GM15510 (cell line): Measurements from ENCODE around the gene SLC44A2.

Source experiments
- POLR2A ChIP-seq: IDR thresholded peaks from 3 replicates; pipeline ENCODE4 v1.6.1; 2011; ENCODE audit warnings: borderline replicate concordance; ENCODE audit not compliant: insufficient read length; ENCODE audit errors: extremely low read depth

The SLC44A2 gene

DNA sequence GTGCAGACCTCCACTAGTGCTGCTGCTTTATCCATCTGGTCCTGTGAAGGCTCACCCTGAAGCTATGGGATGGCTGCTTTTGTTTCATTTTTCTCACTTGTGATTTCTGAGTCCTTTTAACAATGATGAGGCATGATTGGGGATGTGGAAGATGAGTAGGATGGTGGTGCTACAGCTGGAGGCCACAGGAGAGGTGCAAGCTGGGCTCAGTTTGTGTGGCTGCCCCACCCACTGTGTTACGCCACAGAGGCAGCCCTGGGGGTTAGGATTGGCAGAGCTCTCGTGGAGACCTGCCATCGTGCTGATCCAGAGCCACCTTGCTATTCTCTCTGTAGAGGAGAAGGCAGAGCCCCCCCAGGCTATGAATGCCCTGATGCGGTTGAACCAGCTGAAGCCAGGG is 56.3 kb downstream of the SLC44A2 start:
- TF ChIP-seq POLR2A: no peak

DNA sequence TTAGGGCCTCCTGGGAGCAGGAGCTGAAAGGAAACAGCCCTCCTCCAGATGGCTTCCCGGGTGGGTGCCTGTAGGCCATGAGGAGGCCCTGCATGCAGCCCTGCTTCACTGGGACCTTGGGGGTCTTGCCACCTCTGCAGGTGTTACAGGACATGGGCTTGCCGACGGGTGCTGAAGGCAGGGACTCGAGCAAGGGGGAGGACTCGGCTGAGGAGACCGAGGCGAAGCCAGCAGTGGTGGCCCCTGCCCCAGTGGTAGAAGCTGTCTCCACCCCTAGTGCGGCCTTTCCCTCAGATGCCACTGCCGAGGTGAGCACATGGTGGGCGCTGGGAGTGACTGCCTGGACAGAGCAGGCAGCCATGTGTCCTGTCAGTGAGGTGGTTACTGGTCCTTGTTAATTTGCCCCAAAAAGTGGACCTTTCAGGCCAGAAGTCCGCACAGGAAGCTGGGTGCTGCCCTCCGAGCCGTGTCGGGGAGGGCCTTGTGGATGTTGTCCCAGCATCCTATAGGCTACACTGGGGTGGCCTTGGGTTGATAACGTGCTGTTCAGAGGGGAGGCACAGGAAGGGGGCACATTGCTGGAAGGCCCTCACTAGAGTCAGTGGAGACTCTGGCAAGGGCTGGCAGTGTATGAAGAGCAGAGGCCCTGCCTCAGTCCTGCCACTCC is 57.2 kb downstream of the SLC44A2 start:
- TF ChIP-seq POLR2A: no peak

DNA sequence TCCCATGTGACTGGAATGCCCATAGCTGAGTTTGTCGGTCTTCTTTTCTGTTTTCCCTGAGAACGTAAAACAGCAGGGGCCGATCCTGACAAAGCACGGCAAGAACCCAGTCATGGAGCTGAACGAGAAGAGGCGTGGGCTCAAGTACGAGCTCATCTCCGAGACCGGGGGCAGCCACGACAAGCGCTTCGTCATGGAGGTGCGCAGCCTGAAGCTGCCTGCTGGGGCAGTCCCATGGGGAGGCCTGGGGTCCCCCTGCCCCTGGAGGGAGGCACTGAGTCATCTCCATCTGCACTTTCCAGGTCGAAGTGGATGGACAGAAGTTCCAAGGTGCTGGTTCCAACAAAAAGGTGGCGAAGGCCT is 57.7 kb downstream of the SLC44A2 start:
- no peak for TF ChIP-seq POLR2A

- TF ChIP-seq POLR2A: no peak
These were observed 58.2 kb downstream of the SLC44A2 start for GRCh38 chr19:10683582-10683981.

- TF ChIP-seq POLR2A: no peak
These were observed 59.9 kb downstream of the SLC44A2 start for GRCh38 chr19:10685210-10685609.

DNA sequence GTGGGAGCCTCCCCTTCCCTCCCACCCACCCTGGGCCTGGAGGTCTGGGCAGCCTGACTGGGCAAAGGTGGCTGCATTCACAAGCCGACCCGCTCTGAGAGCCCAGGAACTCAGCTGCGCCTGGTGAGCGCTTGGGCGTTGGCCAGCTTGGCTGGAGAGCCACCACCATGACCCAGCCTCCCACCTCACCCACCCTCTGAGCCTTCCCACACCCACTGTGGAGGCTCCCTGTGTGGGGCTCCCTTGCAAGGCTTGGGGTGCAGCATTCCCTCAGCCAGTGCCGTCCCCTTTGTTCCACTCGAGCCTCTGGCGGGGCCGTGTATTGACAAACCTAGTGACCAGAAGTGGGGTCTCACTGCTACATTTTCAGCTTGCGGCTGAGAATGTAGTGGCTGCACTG is 60.8 kb downstream of the SLC44A2 start:
- no peak for TF ChIP-seq POLR2A

- no peak for TF ChIP-seq POLR2A
These were observed 61.5 kb downstream of the SLC44A2 start for GRCh38 chr19:10686661-10687517.

DNA sequence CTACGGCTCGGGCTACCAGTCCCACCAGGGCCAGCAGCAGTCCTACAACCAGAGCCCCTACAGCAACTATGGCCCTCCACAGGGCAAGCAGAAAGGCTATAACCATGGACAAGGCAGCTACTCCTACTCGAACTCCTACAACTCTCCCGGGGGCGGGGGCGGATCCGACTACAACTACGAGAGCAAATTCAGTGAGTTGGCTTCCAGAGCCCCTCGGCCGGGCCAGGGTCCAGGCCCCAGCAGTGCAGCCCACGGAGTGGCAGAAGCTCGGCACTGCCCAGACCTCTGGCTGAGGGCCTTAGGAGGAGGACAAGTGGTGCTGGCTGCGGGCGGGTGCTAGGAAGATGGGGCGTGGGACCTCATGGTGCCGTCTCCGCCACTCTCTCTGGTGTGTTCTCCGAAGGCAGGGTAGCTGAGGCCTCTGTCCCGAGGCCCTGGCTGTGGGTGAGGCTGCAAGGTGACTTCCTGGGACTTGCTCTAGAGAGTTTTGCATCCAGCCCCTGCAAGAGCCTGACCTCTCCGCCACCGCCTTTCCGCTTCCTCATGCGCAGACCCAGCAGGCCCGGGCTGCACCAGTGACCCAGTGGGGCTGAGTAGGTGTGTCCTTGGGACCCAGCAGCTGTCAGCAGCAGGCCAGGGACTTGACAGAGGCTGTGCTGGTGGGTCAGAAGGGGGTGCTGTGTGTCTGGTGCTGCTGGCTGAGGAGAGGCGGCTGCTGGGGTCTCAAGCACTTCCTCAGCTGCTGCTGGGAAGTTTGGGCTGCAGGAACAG is 62.4 kb downstream of the SLC44A2 start:
- no peak for TF ChIP-seq POLR2A

DNA sequence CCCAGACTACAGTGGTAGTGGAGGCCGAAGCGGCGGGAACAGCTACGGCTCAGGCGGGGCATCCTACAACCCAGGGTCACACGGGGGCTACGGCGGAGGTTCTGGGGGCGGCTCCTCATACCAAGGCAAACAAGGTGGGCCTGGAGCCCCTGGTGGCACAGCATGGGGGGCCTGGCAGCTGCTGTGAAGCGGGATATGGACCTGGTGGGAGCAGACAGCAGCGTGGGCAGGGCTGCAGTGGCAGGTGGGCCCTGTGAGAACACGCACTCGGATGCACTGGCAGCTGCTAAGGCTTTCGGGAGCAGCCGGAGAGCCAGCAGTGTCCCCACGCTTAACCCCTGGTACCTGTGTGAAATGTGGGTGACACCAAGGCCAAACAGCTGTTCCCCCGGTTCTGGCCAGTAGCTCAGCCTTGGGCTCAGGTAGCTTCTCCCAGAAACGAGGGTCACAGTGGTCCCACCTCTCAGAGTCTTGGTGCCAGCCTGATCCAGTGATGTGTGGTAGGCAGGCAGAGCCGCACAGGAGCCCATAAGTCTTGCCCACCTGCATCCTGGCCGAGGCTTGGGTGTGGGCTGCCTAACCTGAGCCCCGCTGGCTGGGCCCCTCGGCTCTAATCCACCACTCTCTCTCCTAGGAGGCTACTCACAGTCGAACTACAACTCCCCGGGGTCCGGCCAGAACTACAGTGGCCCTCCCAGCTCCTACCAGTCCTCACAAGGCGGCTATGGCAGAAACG is 63.4 kb downstream of the SLC44A2 start:
- peak; percentile 19 for TF ChIP-seq POLR2A

DNA sequence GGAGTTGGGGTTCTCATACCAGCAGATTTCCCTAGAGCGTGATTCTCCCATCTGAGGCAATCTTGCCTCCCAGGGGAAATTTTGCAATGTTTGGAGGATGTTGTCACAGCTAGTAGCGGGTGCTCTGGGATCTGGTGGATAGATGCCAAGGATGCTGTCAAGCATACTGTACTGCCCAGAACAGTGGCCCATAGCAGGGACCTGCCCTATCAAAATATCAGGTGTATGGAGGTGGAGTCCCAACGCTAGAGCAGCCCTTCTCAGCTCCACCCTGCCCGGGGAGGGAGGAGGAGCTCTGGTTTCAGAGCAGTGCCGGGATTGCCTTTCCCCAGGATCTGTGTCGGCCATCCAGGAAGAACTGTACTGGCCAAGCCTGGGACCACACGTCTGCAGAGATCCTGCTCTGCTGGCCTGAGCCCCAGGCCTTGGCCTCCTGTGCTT is 65.0 kb downstream of the SLC44A2 start:
- no peak for TF ChIP-seq POLR2A

DNA sequence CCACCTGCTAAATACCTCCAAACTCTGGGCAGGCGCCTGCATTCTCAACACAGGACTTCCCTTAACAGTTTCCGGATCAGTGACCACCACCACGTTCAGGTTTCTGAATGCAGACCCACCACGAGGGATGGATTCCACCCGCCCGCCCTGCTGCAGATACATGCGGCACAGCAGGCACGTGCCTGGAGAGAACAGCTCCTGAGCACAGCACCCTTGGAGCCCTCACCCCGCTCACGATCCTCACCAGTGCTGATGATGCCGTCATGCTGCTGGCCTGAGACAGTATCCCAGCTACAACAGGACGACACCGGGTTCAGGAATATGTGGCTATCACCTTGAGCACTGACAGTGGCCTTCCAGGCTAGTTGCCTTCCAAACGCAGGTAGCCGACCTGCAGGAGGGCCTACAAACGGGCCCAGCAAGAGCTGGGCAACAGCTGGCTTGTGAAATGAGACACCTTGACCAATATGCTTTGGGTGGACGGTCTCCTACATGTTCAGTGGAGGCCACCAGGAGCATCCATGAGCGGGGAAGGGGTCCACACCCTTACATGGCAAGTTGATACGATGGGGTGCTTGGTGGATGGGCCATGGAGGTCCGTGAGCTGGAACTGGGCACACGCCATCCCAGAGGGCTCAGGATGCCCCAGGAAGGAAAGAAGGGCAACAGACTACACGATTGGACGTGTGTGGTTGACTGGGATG is 66.0 kb downstream of the SLC44A2 start:
- no peak for TF ChIP-seq POLR2A

DNA sequence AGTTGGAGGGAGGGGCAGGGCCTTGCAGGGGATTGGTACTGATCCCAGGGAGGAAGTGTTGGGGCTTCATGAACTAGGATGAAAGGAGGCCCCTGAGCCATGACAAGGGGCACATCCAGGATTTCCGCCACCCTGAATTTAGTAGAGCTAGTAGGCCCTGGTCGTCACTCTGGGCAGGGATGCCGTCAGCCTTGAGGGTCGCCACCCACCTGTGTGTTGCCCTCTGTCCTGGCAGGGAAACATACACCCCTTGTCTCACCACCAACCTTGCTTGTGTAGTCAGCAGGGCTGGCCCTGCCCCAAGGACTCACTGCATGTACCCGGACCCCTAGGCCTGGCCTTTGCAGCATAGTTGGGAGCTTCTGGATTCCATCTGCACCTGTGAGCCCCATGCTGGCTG is 66.5 kb downstream of the SLC44A2 start:
- TF ChIP-seq POLR2A: no peak

- TF ChIP-seq POLR2A: no peak
These were observed 67.4 kb downstream of the SLC44A2 start for GRCh38 chr19:10692673-10693264.
